ENCODE data around the gene MYO10.

- no peak for TF ChIP-seq POLR2AphosphoS5 (IDR thresholded peaks at IDR 0.05)
- TF ChIP-seq POLR2A (IDR thresholded peaks at IDR 0.05): no peak
- no peak for TF ChIP-seq CTCF (IDR thresholded peaks at IDR 0.05)
Measured at GRCh38 chr5:16980983-16981382, 44.9 kb upstream of the MYO10 start.
